ENCODE results near the gene AKAP8.

GRCh38 chr19:15371119-15371518, 8.5 kb downstream of the AKAP8 start:
- TF ChIP-seq GATA2 (IDR thresholded peaks at IDR 0.05; ENCODE audit: low read depth, low read length) (no peak), GATA3 (IDR thresholded peaks at IDR 0.05; ENCODE audit: low read depth, low read length) (no peak)

All from SH-SY5Y (cell line).